ENCODE measurements around the gene CEACAM18.

CEACAM18 gene

GRCh38 chr19:51539821-51540366, 61.6 kb downstream of the CEACAM18 start:
- DNase-seq (ENCODE audit: extremely low read depth, low read depth), result no peak
- TF ChIP-seq, protein P1, sequence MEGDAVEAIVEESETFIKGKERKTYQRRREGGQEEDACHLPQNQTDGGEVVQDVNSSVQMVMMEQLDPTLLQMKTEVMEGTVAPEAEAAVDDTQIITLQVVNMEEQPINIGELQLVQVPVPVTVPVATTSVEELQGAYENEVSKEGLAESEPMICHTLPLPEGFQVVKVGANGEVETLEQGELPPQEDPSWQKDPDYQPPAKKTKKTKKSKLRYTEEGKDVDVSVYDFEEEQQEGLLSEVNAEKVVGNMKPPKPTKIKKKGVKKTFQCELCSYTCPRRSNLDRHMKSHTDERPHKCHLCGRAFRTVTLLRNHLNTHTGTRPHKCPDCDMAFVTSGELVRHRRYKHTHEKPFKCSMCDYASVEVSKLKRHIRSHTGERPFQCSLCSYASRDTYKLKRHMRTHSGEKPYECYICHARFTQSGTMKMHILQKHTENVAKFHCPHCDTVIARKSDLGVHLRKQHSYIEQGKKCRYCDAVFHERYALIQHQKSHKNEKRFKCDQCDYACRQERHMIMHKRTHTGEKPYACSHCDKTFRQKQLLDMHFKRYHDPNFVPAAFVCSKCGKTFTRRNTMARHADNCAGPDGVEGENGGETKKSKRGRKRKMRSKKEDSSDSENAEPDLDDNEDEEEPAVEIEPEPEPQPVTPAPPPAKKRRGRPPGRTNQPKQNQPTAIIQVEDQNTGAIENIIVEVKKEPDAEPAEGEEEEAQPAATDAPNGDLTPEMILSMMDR (IDR thresholded peaks at IDR 0.05; ENCODE audit: low read depth, low read length), result no peak
